ENCODE data around the gene EMC8. TPM values are rescaled to one million over a fixed set of nuclear protein-coding genes. Genes with fewer than 3 reads are reported as not detected.

The EMC8 gene
- total and polyA plus RNA-seq, 2 of the 8 experiments (the other 6 are each of a cell fraction or from before 2014, with no cell fraction given) = 52.2 to 69.7 TPM

- TF ChIP-seq RBBP5 (IDR thresholded peaks at IDR 0.05; ENCODE audit: borderline replicate concordance, low read depth, low read length) (no peak), SP4 (IDR thresholded peaks at IDR 0.05; ENCODE audit: low read length) (no peak), RFX5 (IDR thresholded peaks at IDR 0.05; ENCODE audit: borderline replicate concordance, low read depth, low read length) (no peak), BCL11A (IDR thresholded peaks at IDR 0.05; ENCODE audit: low read depth in 2 of 2, low read length in 2 of 2) (no peak), CHD2 (IDR thresholded peaks at IDR 0.05; ENCODE audit: low read length) (no peak), MAX (IDR thresholded peaks at IDR 0.05) (no peak), TBP (IDR thresholded peaks at IDR 0.05; ENCODE audit: low read depth, low read length) (no peak)
These were observed 17.5 kb downstream of the EMC8 start (continued) for GRCh38 chr16:85781695-85782370.

Measured in H1 (cell line).